NT2/D1 (cell line): ENCODE measurements around the gene TSPAN9.
A peak's percentile ranks its signal among the peaks of the same experiment; 100 is the strongest.

ENCODE experiments used
- DNase-seq: peaks from one replicate; pipeline ENCODE4 v3.0.0-alpha.2; 2011; ENCODE audit warnings: low read depth, low spot score
- H3K27me3 ChIP-seq: 2 replicates; pipeline ENCODE4 v1.6.0; 2011; ENCODE audit warnings: mild to moderate bottlenecking; ENCODE audit not compliant: insufficient read length, insufficient read depth
- H3K36me3 ChIP-seq: 2 replicates; pipeline ENCODE4 v1.6.1; 2011; ENCODE audit warnings: mild to moderate bottlenecking, low read length, mixed read lengths; ENCODE audit not compliant: insufficient read depth, insufficient read length
- H3K4me1 ChIP-seq: 2 replicates; pipeline ENCODE4 v1.5.1; 2011; ENCODE audit not compliant: insufficient read depth, insufficient read length
- H3K4me3 ChIP-seq: 2 replicates; pipeline ENCODE4 v1.5.1; 2011; ENCODE audit warnings: low read depth; ENCODE audit not compliant: insufficient read length
- H3K9ac ChIP-seq: 2 replicates; pipeline ENCODE4 v1.6.0; 2011; ENCODE audit warnings: low read depth; ENCODE audit not compliant: insufficient read length
- H3K9me3 ChIP-seq: 2 replicates; pipeline ENCODE4 v1.5.1; 2011; ENCODE audit warnings: mild to moderate bottlenecking, low read length; ENCODE audit not compliant: insufficient read depth
- SUZ12 ChIP-seq: IDR thresholded peaks from 2 replicates; pipeline ENCODE4 v1.6.1; 2011; ENCODE audit not compliant: insufficient read length, insufficient read depth; ENCODE audit errors: extremely low read depth
- YY1 ChIP-seq: IDR thresholded peaks from 2 replicates; pipeline ENCODE4 v1.6.1; 2011; ENCODE audit not compliant: insufficient read length, insufficient read depth
- ZNF274 ChIP-seq: IDR thresholded peaks from 2 replicates; pipeline ENCODE4 v1.6.1; 2011; ENCODE audit warnings: mild to moderate bottlenecking, low read depth, low read length

Gene TSPAN9

DNA sequence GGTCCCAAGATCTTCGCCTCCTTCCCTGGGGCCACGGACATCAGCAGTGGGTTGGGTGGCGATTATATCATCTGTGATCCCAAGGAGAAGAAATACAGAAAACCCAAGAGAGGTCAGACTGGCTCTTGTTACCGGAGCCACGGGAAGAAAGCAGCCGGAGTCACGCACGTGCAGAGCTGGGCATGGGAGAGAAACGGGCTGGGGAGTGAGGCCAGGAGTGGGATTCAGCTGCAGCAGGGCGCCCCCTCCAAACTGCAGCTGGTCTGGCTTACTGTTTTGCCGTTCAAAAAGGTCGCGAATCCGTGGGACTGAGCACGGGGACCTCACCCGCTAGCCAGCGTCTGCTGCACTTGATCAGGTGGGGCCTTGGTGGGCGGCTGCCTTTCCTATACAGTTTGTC is 207.2 kb downstream of the TSPAN9 start:
- no peaks in the 10 kb centered on the region for H3K9me3 ChIP-seq
- H3K27me3 ChIP-seq, result no peaks in the 10 kb centered on the region
- DNase-seq, result no peak
- no peak overlapping the region for H3K4me3 ChIP-seq
- no peak for TF ChIP-seq YY1
- TF ChIP-seq SUZ12, result no peak
- TF ChIP-seq ZNF274, result no peak
- H3K9ac ChIP-seq, result peak overlapping the region; percentile 37
- H3K36me3 ChIP-seq, result peaks cover 73% of the 10 kb centered on the region
- H3K4me1 ChIP-seq, result peaks cover 27% of the 10 kb centered on the region

DNA sequence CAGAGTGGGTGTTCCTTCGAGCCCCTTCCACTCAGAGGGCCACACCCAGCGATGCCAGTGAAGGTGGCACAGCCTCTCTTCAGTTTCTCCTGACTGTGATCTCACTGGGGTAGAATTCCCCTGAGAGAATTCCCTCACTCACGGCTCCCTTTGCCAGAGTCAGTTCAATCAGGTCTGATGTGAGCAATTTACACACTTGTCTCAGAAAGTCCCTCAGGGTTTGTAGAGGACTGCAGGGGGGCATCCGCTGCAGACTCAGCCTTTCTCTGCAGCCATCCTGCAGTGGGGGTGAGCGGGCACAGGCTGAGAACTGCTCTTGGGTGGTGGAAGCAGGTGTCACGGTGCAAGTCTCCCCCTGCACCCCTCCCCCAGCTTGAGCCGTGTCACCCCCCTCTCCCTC is 208.4 kb downstream of the TSPAN9 start:
- TF ChIP-seq YY1 (no peak), SUZ12 (no peak), ZNF274 (no peak)
- Histone ChIP-seq H3K4me3 (no peak overlapping the region), H3K9me3 (no peaks in the 10 kb centered on the region), H3K9ac (no peak overlapping the region), H3K36me3 (peaks cover 66% of the 10 kb centered on the region), H3K27me3 (no peaks in the 10 kb centered on the region), H3K4me1 (peaks cover 24% of the 10 kb centered on the region)
- no peak for DNase-seq

DNA sequence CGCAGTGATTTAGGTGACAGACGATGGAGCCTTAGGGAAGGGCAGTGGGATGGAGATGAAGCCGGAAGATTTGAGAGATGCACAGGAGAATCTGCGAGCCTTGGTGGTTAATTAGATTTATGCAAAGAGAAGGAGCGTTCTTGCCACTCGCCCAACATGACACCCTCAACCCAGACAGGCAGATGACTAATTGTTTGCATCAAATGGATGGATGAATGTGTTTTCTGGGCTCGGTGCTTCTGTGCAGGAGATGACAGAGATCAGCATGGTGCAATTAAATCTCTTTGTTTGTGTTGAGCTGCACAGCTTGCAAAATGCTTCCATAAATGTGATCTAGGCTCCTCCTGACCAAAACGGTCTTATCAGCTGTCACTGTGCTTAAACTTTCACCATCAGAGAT is 211.5 kb downstream of the TSPAN9 start:
- H3K9ac ChIP-seq, result no peak overlapping the region

DNA sequence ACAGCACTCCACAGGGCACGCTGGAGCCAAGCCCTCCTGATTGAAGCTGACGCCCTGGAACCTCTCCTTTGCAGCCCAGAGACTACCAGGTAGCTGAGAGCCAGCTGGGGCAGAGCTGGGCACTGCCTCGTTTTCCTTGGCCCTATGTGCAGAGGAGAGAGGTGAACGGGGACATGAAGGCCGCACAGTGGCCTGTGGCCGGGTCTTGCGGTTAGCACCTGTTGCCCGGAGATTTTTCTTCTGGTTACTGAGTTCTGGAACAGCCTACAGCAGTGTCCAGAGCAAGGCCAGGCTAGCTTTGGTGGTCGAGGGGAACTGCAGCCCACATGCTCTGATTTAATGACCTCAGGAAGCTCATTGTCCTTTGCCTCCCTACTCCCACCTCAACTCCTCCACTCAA is 212.5 kb downstream of the TSPAN9 start:
- no peak for TF ChIP-seq YY1
- no peak for TF ChIP-seq SUZ12
- no peak for TF ChIP-seq ZNF274
- peaks cover 25% of the 10 kb centered on the region for H3K4me1 ChIP-seq
- H3K4me3 ChIP-seq, result no peak overlapping the region
- no peak for DNase-seq
- no peak overlapping the region for H3K9ac ChIP-seq
- no peaks in the 10 kb centered on the region for H3K9me3 ChIP-seq
- H3K36me3 ChIP-seq, result peaks cover 32% of the 10 kb centered on the region
- no peaks in the 10 kb centered on the region for H3K27me3 ChIP-seq

More for the DNA sequence above, 211.5 kb downstream of the TSPAN9 start:
- TF ChIP-seq ZNF274, result no peak
- TF ChIP-seq YY1, result no peak
- TF ChIP-seq SUZ12, result no peak
- no peak overlapping the region for H3K4me3 ChIP-seq
- H3K4me1 ChIP-seq, result peaks cover 20% of the 10 kb centered on the region
- no peaks in the 10 kb centered on the region for H3K9me3 ChIP-seq
- H3K36me3 ChIP-seq, result peaks cover 42% of the 10 kb centered on the region
- H3K27me3 ChIP-seq, result no peaks in the 10 kb centered on the region
- DNase-seq, result no peak

DNA sequence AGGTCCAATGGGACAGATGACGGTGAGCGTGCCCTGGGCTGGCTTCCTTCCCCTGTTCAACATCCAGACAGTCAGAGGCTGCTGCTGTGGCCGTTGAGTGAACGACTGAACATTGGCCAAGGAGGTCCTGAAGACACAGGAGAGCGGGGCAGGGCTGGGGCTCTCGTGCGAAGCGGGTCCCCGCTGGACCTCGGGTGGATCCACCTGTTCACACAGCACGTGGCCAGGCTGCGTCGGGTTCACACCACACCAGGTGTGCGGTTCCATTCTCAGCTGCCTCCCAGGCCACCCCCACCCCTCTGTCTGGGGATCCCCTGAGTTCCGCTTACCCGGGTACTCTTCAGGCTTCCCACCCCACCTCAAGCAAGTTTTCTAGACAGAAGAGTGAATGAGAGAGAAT is 214.8 kb downstream of the TSPAN9 start:
- Histone ChIP-seq H3K9me3 (no peaks in the 10 kb centered on the region), H3K4me3 (no peak overlapping the region), H3K27me3 (peaks cover 8% of the 10 kb centered on the region), H3K4me1 (peaks cover 26% of the 10 kb centered on the region), H3K36me3 (peaks cover 12% of the 10 kb centered on the region), H3K9ac (no peak overlapping the region)
- no peak for DNase-seq
- no peak for TF ChIP-seq ZNF274
- TF ChIP-seq SUZ12, result no peak
- no peak for TF ChIP-seq YY1

DNA sequence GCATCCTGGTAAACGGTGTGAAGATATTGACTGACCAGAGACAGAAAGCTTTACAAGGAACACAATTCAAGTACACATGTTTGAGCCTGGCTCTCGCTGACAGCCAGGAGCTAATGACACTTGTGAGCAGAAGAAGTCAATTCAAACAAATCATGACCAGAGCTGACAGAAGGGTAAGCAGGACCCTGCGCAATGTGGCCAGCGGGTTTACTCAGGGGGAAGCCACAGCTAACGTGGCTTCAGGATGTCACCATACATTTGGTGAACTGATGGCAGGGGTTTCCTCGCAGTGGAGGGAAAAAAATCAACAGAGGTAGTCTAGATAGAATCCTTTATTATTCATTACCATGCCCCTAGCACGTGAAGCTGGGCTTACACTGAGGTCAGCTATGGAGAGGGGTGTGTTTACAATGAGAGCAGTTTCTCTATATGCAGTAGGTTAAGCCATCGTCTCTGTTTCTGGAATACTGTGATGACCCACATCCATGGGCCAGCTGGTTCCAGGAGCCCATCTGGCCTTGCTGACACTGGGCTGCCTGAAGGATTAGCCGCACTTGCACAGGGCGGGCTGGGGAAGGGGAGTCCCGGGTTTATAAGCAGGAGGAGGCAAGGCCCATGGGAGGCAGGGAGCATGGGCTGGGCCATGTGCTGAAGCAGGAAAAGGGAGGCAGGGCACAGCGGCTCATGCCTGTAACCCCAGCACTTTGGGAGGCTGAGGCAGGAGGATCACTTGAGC is 215.7 kb downstream of the TSPAN9 start:
- Histone ChIP-seq H3K9ac (no peak overlapping the region), H3K36me3 (peaks cover 5% of the 10 kb centered on the region), H3K9me3 (no peaks in the 10 kb centered on the region), H3K27me3 (peaks cover 10% of the 10 kb centered on the region), H3K4me1 (peaks cover 26% of the 10 kb centered on the region), H3K4me3 (no peak overlapping the region)
- TF ChIP-seq YY1 (no peak), ZNF274 (no peak), SUZ12 (no peak)
- DNase-seq, result no peak

DNA sequence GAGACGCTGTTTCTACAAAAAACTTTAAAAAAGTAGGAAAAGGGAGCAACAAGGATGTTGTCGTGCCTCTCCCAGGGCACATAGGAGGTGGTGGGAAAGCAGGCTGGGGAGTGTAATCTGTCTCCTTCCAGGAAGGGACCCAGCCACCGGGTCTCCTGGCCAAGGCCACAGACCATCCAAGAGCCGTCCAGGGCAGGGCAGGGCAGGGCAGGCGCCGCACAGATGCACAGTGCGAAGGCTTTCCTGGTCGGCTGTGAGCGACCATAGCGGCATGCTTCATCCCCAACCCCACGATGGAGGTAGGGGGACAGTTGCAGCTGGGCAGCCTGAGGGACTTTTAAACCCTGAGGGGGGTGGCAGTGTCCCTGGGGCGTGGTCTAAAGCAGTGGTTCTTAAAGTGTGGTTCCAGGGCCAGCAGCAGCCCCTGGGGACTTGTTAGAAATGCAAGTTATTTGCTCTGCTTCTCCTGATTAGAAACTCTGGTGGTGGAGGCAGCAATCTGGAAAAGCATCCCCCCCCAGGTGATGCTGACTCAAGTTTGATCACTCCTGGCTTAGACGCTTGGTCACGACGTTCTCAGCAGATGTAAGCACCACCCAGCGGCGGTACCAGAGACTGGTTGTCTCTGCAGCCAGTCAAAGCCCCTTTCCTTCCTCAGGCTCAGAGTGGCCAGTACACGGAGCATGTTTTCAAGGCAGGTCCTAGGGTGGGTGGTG is 216.4 kb downstream of the TSPAN9 start:
- Histone ChIP-seq H3K4me3 (no peak overlapping the region), H3K9ac (peak overlapping the region; percentile 27), H3K36me3 (peaks cover 5% of the 10 kb centered on the region), H3K4me1 (peaks cover 26% of the 10 kb centered on the region), H3K27me3 (peaks cover 18% of the 10 kb centered on the region), H3K9me3 (no peaks in the 10 kb centered on the region)
- no peak for DNase-seq
- TF ChIP-seq ZNF274 (no peak), YY1 (no peak), SUZ12 (no peak)
